Coronary artery (tissue), 2 donors: ENCODE results near the gene VAMP2.
A peak's percentile ranks its signal among the peaks of the same experiment; 100 is the strongest.

Experiments
- DNase-seq: peaks from one replicate; pipeline ENCODE4 v3.0.0-alpha.2; 2017; ENCODE audit warnings: low spot score
- H3K27ac ChIP-seq, 2 donors: fragments of 200-600 bp; sonication (generic); one replicate each; pipeline ENCODE4 v1.5.1; 2016 to 2019
- H3K4me3 ChIP-seq: fragments of 200-600 bp; sonication (generic); 2 replicates; pipeline ENCODE4 v1.5.1; 2016; ENCODE audit warnings: mild to moderate bottlenecking, moderate library complexity
- CTCF ChIP-seq: fragments of 200-600 bp; sonication (generic); IDR thresholded peaks from one replicate; pipeline ENCODE4 v1.5.1; 2019; ENCODE audit warnings: antibody characterized with exemption

VAMP2 gene

GRCh38 chr17:8149419-8150193, 13.1 kb downstream of the VAMP2 start:
- Histone ChIP-seq H3K27ac (peak overlapping the region; percentile 96 to 100), H3K4me3 (peak overlapping the region; percentile 73)
- no peak for TF ChIP-seq CTCF
- DNase-seq = peak; percentile 76

GRCh38 chr17:8148560-8148959, 14.2 kb downstream of the VAMP2 start:
- TF ChIP-seq CTCF = no peak
- Histone ChIP-seq H3K27ac (peak overlapping the region; percentile 57 to 96), H3K4me3 (peak overlapping the region; percentile 0)
- DNase-seq = peak; percentile 70

- Histone ChIP-seq H3K27ac (peak overlapping the region; percentile 57 to 96), H3K4me3 (peak overlapping the region; percentile 0)
- DNase-seq = peak; percentile 75
- no peak for TF ChIP-seq CTCF
Observed at GRCh38 chr17:8147805-8148404, 14.8 kb downstream of the VAMP2 start.

GRCh38 chr17:8147141-8147804, 15.5 kb downstream of the VAMP2 start:
- peak overlapping the region; percentile 57 to 96 for H3K27ac ChIP-seq
- TF ChIP-seq CTCF = no peak

GRCh38 chr17:8146381-8147140, 16.2 kb downstream of the VAMP2 start:
- H3K27ac ChIP-seq = peak overlapping the region; percentile 57 to 96
- no peak for TF ChIP-seq CTCF
- DNase-seq = no peak
- no peak overlapping the region for H3K4me3 ChIP-seq

More at GRCh38 chr17:8147141-8147804, 15.5 kb downstream of the VAMP2 start:
- H3K4me3 ChIP-seq = no peak overlapping the region
- DNase-seq = peak; percentile 76

GRCh38 chr17:8145811-8146210, 16.9 kb downstream of the VAMP2 start:
- Histone ChIP-seq H3K27ac (peak overlapping the region; percentile 57 to 96), H3K4me3 (no peak overlapping the region)
- DNase-seq = no peak
- no peak for TF ChIP-seq CTCF
